ENCODE data around the gene ECT2. TPM values are rescaled to one million over a fixed set of nuclear protein-coding genes. Genes with fewer than 3 reads are reported as not detected.

ECT2 gene
- total and polyA plus RNA-seq, 2 of the 8 experiments (the other 6 are each of a cell fraction or from before 2014, with no cell fraction given), result 19.5 to 88.7 TPM

- TF ChIP-seq, protein P1, sequence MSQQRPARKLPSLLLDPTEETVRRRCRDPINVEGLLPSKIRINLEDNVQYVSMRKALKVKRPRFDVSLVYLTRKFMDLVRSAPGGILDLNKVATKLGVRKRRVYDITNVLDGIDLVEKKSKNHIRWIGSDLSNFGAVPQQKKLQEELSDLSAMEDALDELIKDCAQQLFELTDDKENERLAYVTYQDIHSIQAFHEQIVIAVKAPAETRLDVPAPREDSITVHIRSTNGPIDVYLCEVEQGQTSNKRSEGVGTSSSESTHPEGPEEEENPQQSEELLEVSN (IDR thresholded peaks at IDR 0.05), result no peak
- TF ChIP-seq PHF8 (conservative IDR thresholded peaks at IDR 0.05; ENCODE audit: low read depth, low read length), result no peak
- no peak for TF ChIP-seq NANOG (IDR thresholded peaks at IDR 0.05; ENCODE audit: insufficient read depth, low read depth, low read length, poor library complexity, severe bottlenecking)
- no peak for TF ChIP-seq SIN3A (conservative IDR thresholded peaks at IDR 0.05 in 1 of 2, IDR thresholded peaks at IDR 0.05 in 1 of 2; ENCODE audit: low read depth in 1 of 2, low read length in 2 of 2)
Measured at GRCh38 chr3:172803489-172803888, 53.0 kb downstream of the ECT2 start (continued).
